GM21825 (cell line): ENCODE measurements around the gene SPINT4.
"Not testable (repeated sequence)": the region's sequence is repeated elsewhere in the genome, so short reads cannot be mapped to it uniquely, and the experiment has no call there.

Experiments
- ATAC-seq: cut with Tn5 transposase; IDR thresholded peaks from one replicate; pipeline ENCODE4 v1.9.1; 2021; ENCODE audit warnings: mild to moderate bottlenecking, moderate library complexity; ENCODE audit not compliant: unreplicated experiment

The SPINT4 gene

DNA sequence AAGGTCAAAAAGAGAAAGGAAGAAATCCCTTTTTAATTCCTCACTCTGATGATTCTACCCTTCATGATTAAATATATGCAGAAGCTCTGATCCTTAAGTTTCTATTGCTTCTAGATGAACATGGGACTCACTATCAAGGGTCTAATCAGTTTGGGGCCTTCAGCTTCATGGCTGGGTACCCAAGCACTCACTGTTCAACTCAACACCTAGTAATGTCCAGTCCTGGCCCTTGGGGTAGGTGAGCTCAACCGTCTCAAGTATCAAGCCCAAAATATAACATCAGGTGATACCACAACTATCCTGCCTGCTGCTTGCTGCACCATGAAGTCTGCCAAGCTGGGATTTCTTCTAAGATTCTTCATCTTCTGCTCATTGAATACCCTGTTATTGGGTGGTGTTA is at the start of gene SPINT4:
Gene SPINT4, plus strand, starts transcription at position 301 of the 400 bp plus-strand sequence. Its CDS starts 21 bp downstream, at position 322.
- ATAC-seq = no peak

DNA sequence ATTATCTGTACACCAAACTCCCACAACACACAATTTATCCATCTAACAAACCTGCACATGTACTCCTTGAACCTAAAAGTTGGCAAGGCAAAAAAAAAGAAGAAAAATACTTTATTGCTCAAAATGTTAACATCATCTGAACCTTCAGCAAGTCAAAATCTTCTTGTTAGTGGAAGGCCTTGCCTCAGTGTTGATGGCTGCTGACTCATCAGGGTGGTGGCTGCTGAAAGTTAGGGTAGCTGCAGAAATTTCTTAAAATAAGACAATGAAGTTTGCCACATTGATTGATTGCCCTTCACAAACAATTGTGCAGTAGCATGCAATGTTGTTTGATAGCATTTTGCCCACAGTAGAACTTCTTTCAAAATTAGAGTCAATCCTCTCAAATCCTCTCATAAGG is 49.4 kb upstream of the SPINT4 start:
- ATAC-seq = no peak

DNA sequence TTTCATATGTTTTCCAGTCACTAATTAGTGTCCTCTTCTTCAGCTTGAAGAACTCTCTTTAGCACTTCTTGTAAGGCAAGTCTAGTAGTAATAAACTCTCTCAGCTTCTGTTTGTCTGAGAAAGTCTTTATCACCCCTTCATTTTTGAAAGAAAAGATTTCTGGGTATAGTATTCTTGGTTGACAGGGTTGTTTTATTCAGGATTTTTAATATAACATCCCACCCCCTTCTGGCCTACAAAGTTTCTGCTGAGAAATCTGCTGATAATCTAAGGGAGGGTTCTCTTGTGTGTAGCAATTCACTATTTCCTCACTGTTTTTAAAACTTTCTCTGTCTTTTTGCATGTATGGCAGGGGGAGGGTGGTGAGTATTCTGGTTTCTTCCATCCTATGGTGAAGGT is 42.5 kb upstream of the SPINT4 start:
- ATAC-seq = no peak

- ATAC-seq = no peak
Observed at GRCh38 chr20:45685896-45686295, 36.3 kb upstream of the SPINT4 start.

DNA sequence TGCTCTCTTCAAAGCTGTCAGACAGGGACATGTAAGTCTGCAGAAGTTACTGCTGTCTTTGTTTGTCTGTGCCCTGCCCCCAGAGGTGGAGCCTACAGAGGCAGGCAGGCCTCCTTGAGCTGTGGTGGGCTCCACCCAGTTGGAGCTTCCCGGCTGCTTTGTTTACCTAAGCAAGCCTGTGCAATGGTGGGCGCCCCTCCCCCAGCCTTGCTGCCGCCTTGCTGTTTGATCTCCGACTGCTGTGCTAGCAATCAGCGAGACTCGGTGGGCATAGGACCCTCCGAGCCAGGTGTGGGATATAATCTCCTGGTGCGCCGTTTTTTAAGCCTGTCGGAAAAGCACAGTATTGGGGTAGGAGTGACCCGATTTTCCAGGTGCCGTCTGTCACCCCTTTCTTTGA is 28.8 kb upstream of the SPINT4 start:
- ATAC-seq = not testable (repeated sequence)

DNA sequence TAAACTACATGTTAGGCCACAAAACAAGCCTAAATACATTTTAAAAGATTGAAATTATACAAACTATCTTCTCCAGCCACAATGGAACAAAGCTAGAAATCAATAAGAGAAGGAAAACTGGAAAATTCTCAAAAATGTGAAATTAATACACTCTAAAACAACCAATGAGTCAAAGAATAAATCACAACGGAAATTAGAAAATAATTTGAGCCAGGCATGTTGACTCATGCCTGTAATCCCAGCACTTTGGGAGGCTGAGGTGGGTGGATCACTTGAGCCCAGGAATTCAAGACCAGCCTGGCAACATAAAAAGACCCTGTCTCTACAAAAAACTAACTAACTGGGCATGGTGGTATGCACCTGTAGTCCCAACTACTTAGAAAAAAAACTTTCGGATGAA is 26.7 kb upstream of the SPINT4 start:
- ATAC-seq = no peak

DNA sequence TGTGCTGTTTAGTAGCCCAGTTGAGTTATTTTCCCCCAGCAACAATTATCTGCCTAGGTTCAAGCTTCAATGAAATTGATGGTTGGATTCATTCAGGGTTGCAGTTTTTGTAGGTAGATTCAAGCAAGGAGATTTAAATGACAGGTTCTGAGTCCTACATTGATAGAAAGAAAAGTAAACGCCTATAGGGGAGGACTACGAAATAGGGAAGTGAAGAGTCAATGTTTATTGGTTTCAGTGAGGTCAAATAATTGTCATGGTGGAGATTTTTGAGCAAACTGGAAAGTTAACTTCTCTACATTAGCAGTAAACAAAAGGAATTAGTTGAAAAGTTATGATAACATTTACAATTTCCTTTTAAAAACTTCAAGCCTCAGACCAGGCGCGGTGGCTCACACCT is 21.0 kb upstream of the SPINT4 start:
- no peak for ATAC-seq

- no peak for ATAC-seq
Observed at GRCh38 chr20:45701873-45702272, 20.3 kb upstream of the SPINT4 start, which contains the start of gene WFDC13. Gene WFDC13, plus strand, starts transcription at chr20:45702038. Its CDS starts 86 bp downstream, at chr20:45702124.

- no peak for ATAC-seq
Observed at GRCh38 chr20:45704969-45705637, 17.0 kb upstream of the SPINT4 start, which contains the start of gene WFDC10B. Gene WFDC10B, minus strand, starts transcription at chr20:45705019. Its CDS starts 19,027 bp downstream, at chr20:45685992.

GRCh38 chr20:45716141-45716688 is 5.9 kb upstream of the SPINT4 start:
- ATAC-seq = not testable (repeated sequence)

DNA sequence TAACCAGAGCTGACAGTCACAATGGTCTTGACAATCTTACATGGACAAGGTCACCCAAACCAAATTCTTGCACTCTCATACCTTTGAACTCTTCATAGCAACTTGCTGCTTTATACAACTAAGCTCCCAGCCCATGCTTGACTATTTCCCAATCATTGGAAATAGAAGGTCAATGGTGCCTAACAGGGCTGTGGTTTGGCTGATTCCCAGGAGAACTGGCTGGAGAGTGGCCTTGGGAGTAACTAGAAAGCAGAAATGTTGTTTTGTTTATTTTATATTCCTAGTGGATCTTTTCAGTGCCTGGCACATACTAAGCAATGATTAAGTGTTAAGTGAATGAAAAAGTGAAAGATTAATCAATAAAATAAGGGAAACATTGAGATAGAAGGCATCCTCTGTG is 3.0 kb downstream of the SPINT4 start:
- ATAC-seq = no peak

- ATAC-seq = no peak
Observed at GRCh38 chr20:45727044-45727443, 4.9 kb downstream of the SPINT4 start.

DNA sequence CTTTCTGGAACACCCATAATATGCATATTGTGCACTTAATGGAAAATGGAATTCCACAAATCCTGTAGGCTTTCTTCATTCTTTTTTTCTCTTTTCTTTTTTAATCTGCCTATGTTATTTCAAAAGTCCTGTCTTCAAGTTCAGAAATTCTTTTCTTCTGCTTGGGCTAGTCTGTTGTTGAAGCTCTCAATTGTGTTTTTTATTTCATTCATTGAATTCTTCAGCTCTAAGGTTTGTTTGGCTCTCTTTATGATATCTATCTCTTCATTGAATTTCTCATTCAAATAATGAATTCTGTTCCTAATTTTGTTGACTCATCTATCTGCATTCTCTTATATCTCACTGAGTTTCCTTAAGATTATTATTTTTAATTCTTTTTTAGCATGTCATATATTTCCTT is 10.1 kb downstream of the SPINT4 start:
- ATAC-seq = no peak

GRCh38 chr20:45735552-45735951 is 13.4 kb downstream of the SPINT4 start:
- no peak for ATAC-seq

GRCh38 chr20:45735988-45736387 is 13.8 kb downstream of the SPINT4 start:
- ATAC-seq = no peak

- ATAC-seq = no peak
Observed at GRCh38 chr20:45742596-45742995, 20.4 kb downstream of the SPINT4 start.

DNA sequence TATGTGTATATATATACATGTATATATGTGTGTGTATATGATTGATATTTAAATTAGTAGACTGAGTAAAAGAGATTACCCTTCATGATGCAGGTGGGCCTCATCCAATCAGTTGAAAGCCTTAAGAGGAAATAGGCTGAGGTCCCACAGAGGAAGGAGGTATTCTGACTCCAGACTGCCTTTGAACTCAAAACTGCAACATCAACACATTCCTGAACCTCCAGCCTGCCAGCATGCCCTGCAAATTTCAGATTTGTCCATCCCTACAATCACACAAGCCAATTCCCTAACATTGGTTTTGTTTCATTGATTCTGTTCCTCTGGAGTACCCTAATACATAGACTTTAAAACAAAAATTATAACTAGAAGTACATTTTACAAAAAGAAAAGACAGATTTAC is 22.9 kb downstream of the SPINT4 start:
- ATAC-seq = no peak

DNA sequence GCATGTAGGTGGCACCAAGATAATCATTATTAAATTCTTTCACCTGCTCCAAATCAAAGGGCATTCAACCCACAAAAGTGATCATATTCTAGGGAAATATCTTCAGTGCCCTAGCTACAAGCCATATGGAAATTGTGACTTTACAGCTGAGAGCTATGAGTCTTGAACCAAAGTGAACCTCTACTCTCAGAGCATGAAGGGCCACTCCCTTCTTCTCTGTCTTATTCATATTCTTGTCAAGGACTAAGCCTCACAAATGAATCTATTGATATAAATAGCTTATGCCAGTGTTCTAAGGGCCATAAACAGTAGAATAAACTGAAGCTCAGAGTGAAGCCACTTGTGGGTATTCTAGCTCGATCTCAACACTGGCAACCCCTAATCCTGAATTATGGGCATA is 29.6 kb downstream of the SPINT4 start:
- no peak for ATAC-seq

DNA sequence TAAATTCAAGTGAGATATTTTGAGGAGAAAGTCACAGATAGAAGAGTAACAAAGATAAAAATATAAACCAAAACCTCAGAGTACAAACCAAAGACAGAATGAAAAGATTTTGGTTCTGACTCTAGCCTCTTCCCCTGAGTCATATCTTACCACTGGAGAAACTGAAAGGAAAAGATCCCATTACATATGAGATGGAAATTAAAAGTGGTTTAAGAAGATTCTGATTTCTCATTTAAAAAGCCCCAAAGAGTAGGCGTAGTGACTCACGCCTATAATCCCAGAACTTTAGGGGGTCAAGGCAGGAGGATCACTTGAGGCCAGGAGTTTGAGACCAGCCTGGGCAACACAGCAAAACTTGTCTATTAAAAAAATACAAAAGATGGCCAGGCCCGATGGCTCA is 30.6 kb downstream of the SPINT4 start:
- no peak for ATAC-seq

- no peak for ATAC-seq
Observed at GRCh38 chr20:45758096-45758495, 35.9 kb downstream of the SPINT4 start.

DNA sequence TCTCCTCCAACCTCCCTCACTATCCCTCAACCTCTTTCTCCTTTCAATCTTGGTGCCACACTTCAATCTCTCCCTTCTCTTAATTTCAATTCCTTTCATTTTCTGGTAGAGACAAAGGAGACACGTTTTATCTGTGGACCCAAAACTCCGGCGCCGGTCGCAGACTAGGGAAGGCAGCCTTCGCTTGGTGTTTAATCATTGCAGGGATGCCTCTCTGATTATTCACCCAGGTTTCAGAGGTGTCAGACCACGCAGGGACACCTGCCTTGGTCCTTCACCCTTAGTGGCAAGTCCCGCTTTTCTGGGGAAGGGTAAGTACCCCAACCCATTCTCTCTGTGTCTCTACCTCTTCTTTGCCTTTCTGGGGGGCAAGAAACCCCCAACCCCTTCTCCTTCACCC is 37.8 kb downstream of the SPINT4 start:
- ATAC-seq = not testable (repeated sequence)

DNA sequence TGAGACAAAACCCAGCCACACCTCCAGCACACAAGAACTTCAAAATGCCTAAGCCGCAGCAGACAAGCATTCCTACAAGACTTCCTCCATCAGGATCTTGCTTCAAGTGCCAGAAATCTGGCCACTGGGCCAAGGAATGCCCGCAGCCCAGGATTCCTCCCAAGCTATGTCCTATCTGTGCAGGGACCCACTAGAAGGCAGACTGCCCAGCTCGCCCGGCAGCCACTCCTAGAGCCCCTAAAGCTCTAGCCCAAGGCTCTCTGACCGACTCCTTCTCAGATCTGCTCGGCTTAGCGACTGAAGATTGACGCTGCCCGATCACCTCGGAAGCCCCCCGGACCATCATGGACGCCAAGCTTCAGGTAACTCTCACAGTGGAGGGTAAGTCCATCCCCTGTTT is 39.8 kb downstream of the SPINT4 start:
- not testable (repeated sequence) for ATAC-seq
